IPS-18c (cell line): Measurements from ENCODE around the gene ZMIZ1.

ENCODE experiments used
- H3K4me3 ChIP-seq: 2 replicates; pipeline ENCODE4 v1.7.0; 2013; ENCODE audit warnings: low read depth, mild to moderate bottlenecking, low read length, moderate library complexity; ENCODE audit not compliant: insufficient read depth
- H3K9me3 ChIP-seq: one replicate; pipeline ENCODE4 v1.6.1; 2013; ENCODE audit warnings: mild to moderate bottlenecking, low read length, moderate library complexity; ENCODE audit not compliant: control insufficient read depth, insufficient read depth

Gene ZMIZ1

DNA sequence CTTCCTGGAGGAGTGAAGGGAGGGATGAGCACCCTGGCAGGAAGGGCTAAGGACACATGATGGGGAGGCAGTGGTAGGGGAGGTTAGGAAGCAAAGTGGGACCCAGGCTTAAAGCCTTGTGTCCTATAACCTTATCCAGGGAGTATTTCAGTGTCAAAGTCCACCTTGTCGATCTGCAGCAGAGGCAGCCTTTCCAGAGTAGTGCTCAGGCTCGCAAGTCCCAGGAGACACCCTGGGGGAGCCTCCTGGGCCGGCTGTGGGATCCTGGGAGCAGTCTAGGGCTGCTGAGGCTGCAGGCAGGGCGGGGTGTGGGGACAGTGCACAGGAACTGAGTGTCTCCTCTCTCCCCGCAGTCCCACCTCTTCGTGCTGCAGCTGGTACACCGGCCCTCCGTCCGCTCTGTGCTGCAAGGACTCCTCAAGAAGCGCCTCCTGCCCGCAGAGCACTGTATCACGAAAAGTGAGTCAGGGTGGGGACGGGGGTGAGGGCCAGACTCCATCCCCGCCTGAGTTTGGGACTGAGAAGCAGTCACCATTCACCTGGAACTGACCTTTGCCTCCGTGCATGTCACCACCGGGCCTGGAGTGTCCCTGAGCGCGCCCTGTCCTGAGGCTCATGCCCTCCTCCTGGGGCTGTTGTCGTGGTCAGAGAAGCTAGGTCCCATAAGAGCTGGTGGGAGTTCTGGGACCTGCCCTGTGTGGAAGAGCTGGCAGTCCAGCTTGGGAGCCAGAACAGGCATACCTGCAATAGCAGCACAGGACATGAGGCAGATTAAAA, 233.2 kb downstream of the ZMIZ1 start:
- Histone ChIP-seq H3K4me3 (no peak overlapping the region), H3K9me3 (no peaks in the 10 kb centered on the region)

DNA sequence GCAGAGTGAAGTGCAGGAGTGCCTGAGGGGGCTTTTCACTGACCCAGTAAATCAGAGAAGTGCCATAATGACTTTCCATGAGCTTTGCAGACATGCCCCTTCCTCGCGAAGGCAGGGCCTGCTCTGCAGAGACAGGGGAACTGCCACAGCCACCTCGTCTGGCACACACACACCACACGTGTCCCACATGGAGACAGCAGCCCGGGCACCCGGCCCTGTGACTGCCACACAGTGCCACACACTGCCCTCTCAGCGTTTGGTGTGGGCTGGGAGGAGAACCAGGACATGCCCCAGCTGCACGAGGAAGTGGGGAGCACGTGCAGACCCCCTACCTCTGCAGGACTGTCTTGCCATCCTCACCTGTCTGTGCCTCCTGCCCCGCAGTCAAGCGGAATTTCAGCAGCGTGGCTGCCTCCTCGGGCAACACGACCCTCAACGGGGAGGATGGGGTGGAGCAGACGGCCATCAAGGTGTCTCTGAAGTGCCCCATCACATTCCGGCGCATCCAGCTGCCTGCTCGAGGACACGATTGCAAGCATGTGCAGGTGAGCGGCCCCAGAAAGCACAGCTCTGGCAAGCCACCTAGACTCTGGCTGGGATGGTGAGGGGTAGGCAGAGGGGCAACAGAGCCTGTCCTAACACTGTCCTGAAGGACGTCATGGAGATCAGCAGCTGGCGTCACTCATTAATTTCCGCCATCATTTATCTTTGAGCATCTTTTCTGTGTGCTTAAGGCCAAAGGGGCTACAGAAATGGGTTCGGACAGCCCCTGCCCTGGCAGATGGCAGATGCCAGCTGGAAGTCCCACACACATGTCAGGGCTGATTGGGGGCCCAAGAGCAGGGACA, 235.1 kb downstream of the ZMIZ1 start:
- no peak overlapping the region for H3K4me3 ChIP-seq
- H3K9me3 ChIP-seq = no peaks in the 10 kb centered on the region

DNA sequence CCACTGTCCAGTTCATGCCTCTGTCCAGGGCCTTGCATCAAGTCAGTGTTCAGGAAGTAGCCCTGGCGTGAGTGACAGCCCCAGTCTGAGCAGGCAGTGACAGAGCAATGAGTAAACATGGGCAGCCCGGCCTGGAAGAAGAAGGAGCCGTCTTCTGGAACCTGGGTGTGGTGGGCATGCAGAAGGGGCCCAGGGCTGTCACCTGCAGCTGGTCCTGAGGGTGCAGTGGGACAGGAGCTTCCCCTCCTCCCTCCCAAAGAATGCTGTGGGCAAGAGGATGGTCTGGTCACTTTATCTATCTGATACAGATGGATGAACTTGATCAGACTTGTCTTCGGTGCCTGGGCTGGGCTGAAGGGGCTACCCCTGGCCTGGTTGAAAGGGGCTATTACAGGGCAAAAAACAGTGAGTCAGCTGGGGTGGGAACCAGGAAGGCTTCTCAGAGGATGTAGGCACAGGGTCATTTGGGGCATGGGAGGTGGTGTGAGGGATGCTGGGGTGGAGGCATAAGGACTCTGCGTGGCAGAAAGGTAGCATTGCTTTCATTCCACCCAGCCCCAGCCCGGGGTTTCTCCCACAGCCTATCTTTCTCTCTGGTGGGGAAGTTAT, 235.8 kb downstream of the ZMIZ1 start:
- Histone ChIP-seq H3K9me3 (no peaks in the 10 kb centered on the region), H3K4me3 (no peak overlapping the region)

DNA sequence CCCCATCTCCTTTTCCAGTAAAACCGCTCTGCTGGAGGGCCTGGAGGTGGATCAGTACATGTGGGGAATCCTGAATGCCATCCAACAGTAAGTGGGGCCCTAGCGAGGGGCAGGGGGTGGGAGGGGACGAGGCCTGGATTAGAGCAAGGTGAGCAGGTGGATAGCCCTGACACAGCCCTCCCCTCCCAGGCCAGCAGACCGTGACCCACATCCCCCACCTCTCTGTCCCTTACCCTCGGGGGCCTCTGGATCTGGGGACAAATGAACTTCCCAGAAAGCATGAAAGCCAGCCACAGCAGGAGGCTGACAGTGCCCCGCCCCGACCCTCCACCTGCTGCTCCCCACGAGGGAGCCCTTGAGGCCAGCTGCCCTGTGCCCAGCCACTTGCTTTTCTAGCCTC, 236.7 kb downstream of the ZMIZ1 start:
- H3K4me3 ChIP-seq = no peak overlapping the region
- no peaks in the 10 kb centered on the region for H3K9me3 ChIP-seq

DNA sequence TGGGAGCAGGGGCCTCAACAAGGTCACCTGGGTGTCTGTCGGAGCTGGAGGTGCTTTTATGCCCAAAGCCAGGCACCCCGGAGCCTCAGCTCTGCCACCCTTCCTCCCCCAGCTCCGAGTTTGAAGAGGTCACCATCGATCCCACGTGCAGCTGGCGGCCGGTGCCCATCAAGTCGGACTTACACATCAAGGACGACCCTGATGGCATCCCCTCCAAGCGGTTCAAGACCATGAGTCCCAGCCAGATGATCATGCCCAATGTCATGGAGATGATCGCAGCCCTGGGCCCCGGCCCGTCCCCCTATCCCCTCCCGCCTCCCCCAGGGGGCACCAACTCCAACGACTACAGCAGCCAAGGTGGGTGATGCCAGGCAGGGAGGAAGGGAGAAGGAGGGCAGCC, 237.2 kb downstream of the ZMIZ1 start:
- Histone ChIP-seq H3K4me3 (no peak overlapping the region), H3K9me3 (no peaks in the 10 kb centered on the region)

DNA sequence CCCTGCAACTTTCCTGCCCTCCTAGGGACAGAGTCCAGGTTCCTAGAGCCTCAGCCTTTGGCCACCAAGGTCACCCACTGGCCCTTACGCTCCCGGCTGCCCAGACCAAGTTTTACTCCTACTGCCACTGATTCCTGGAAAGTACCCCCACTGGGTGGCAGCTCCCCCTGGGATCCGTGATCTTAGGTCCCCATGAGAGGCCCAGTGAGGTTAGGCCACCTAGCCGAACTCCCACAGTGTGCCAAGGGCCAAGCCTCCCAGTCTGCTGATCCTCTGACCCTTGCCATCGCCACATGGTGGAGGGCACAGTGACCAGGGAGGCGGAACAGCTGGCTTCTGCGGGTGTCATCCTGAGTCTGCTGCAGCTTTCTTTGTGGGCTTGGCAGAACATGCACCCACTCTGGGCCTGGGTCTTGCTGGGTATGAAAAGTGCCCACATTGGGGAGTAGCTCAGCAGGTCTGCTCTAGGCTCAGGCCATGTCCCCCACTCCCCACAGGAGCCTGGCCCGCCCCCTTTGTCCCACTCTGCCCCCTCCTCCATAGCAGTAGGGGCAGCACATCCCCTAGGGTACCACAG, 238.0 kb downstream of the ZMIZ1 start:
- no peak overlapping the region for H3K4me3 ChIP-seq
- no peaks in the 10 kb centered on the region for H3K9me3 ChIP-seq

DNA sequence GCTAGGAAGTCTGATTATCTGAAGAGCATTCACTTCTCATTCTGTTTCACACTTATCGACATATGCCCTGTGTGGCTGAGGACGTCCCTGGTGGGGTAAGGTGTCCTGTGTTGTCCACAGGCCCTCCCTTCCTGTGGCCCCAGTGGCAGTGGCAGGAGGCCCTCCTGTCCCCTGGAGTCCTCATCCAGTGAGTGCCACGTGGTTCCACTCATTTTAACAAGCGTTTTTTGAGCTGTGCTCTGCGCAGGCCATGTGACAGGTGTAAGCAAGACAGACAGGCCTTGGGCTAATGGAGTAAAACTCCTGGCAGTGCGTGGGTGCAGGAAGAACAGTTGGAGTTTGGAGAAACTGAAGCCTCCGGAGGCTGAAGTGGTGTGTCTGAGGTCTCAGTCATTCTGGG, 239.2 kb downstream of the ZMIZ1 start:
- no peak overlapping the region for H3K4me3 ChIP-seq
- no peaks in the 10 kb centered on the region for H3K9me3 ChIP-seq

DNA sequence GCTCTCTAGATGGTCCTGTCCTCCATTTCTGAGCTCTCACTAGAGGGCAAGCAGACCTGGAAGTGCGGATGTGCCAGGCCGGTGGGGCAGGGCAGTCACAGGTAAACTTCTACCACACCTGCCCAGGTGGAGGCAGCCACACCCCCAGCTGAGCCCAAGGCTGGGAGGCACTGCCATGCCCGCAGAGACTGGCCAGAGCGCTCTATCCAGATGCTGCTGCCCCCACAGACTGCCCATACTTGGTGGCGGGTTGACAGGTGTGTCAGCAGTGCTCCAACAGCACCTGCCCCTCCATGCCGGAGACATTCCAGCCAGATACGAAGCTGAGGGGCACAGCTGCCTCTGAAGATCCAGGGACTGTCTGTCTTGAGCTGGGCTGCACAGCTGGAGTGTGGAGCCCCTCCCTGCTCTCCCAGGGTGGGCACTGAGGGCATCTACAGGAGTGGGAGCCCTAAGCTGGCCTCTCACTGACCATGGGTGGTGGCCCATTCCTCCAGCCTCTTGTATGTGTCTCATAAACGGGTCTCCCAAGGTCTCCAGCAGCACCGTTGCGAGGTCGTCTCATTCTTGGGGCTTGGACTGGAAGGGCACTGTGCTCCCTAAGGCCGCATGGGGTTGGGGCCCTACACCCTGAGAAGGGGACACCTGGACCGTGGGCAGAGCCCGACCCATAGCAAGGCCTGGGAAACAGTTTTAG, 240.4 kb downstream of the ZMIZ1 start:
- H3K9me3 ChIP-seq = no peaks in the 10 kb centered on the region

DNA sequence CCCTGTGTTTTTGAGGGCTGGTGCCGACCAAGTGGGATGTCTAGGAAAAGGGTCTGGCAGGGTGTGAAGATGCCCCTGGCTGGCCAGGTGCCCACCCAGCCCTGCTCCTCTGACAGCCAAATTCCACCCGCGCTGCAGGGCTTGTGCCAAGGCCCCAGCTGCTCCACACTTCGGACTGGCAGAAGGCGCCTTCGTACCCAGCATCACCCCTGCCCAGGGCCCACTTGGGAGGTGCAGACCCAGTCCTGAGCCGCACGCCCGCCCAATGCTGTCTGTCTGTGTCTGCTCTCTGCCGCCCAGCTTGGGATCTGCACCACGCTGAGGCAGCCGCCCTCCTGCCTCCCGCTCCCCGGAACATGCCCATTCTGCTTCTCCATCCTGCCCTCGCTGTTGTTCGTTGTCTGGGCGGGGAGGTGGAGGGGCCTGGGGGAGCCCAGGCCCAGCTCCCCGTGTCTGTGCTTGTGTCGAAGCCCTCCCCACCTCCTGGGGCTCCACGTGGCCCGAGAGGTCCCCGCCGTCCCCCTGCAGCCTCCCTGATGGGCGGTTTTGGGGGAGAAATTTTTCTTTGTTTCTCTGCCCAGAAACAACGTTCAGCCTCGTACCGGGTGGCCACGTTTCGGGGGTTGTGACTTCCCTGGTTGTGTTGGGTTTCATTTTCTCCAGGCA, 241.6 kb downstream of the ZMIZ1 start:
- no peaks in the 10 kb centered on the region for H3K9me3 ChIP-seq
- no peak overlapping the region for H3K4me3 ChIP-seq

More for the DNA sequence above, 240.4 kb downstream of the ZMIZ1 start:
- no peak overlapping the region for H3K4me3 ChIP-seq

DNA sequence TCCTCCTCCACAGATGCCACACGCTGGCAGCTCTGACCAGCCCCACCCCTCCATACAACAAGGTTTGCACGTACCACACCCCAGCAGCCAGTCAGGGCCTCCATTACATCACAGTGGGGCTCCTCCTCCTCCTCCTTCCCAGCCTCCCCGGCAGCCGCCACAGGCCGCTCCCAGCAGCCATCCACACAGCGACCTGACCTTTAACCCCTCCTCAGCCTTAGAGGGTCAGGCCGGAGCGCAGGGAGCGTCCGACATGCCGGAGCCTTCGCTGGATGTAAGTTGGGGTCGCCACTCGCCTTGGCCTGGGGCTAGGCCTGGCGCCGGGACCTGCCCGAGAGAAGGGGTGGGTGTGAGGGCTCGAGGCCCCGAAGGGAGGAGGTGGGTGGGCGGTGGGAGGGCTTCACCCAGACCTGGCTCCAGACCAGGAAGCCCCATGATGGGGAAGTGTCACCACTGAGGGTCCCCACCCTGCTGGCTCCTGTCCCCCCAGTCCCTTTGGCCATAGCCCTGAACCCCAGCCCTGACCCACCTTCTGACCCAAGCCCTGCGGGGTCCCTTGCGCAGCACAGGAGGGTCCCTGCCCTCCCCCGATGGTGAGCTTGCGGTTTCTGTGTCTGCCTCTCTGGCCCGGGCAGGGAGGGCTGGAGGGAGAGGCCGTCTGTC, 242.3 kb downstream of the ZMIZ1 start:
- H3K9me3 ChIP-seq = no peaks in the 10 kb centered on the region
- no peak overlapping the region for H3K4me3 ChIP-seq

DNA sequence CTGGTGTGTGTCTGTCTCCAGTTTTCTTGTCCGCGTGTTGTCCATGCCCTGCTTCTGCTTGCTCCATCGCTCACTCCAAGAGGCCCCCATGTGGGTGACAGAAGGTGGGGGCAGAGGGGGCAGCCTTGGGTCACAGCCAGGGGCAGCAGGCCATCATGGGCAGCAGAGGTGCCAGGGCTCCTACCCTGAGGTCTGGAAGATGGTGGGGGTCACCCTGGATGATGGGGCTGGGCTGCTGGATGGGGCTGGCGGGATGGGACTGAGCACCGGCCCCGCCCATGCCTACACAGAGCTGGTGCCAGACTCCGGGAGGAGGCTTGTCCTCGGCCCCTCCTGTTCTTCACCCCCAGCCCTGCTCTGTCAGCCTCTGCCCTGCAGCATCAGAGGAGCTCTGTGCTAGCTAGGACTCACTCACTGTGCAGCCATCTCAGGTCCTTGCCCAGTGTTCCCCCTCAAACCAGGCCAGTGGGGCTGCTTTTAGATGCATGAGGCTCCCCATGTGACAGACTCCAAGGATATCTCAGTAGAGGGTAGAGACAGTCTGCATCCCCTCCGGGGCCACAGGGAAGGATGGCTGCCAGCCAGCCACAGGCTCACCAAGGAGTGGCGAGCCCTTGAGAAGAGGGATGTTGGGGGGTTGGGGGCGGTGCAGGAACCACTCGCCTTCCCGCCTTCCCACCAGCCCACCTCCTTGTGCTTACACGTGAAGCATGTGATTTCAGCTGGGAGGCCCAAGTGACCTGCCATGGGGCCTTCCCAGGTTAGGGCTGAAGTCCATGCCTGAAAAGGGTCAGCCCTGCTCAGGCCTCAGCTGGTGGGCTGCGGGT, 243.0 kb downstream of the ZMIZ1 start:
- Histone ChIP-seq H3K4me3 (no peak overlapping the region), H3K9me3 (no peaks in the 10 kb centered on the region)

DNA sequence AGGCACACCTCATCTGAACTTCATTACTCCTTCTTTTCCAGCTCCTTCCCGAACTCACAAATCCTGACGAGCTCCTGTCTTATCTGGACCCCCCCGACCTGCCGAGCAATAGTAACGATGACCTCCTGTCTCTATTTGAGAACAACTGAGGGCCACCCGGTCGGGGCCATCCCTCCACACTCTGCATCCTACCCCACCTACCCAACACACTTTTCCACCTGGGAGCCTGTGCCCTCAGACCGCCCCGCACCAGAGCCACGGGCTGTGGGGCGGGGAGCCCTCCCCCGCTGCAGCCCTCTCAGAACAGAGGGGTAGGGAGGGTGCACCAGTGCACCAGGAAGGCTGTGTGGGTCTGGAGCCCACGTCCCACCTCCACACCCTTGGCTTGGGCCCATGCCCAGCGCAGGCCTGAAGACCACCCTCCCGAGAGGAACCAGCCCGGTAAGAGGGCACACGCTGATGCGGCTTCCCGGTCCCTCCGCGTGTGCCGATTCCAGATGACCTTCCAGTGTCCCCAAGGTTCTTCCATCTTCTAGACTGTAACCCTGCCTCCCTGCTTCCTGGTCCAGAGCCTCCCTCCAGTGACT, 243.9 kb downstream of the ZMIZ1 start:
- Histone ChIP-seq H3K9me3 (no peaks in the 10 kb centered on the region), H3K4me3 (no peak overlapping the region)

DNA sequence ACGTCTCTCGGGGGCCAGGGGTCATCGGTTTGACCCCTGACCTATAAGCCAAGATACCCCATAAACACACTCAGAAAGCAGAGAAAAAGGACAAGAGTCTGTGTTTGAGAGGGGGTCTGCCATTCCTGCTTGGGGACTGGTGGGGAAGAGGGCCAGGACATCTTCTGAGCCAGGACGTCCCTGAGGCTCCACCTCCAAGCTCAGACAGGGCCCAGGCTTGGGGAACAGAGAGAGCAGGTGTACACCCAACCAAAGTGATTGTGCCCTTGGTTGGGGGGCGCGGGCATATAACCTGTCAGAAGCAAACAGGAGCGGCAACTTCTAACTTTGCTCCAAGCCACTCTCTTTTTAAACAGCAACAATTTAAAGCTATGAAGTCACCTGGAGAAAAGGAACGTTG, 244.6 kb downstream of the ZMIZ1 start:
- Histone ChIP-seq H3K4me3 (no peak overlapping the region), H3K9me3 (no peaks in the 10 kb centered on the region)

DNA sequence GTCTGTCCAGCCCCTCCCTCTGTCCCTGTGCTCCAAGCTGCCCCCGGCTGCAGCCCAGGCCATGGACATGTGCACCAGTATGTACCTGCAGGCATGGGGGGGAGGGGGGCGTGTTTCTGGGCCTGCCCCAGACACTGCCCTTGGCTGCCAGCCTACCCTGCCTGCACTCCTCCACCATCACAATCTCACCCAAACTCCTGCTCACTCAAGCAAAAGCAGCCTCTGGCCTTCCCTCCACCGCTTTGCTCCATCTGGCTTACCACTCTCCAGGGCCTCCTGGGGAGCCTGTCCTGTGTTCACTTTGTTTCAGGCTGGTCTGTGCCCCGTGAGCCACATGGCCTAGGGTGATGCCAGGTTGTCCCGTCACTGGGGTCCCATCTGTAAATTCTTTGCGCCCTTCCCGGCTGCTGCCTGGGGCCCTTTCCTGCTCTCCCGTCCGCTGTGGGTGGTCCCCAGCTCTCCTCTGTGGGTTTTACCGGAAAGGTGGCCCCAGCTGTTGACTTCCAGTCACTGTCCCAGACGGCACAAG, 245.2 kb downstream of the ZMIZ1 start:
- Histone ChIP-seq H3K4me3 (no peak overlapping the region), H3K9me3 (no peaks in the 10 kb centered on the region)
